Panc1 (cell line): ENCODE measurements around the gene CAVIN3. TPM values are rescaled to one million over a fixed set of nuclear protein-coding genes. Genes with fewer than 3 reads are reported as not detected.

Source experiments
- ATAC-seq: fragments of 200-7000 bp; cut with Tn5 transposase; 2 replicates; pipeline ENCODE4 v1.9.1; 2020; ENCODE audit warnings: mild to moderate bottlenecking, moderate library complexity
- BruUV-seq: library from RNA; stranded (reverse); fragments of 400-500 nt; replicated peaks from 2 replicates; lab custom pipeline; 2021; lab: Mats Ljungman, UMichigan
- CTCF ChIA-PET: fragments of 300-600 bp; sonication (Branson Sonifier 250); formaldehyde crosslinking; loops from one replicate; lab custom pipeline; 2022; ENCODE audit warnings: antibody characterized with exemption; lab: Charles Lee
- POLR2A ChIA-PET: fragments of 300-600 bp; sonication (Branson Sonifier 250); formaldehyde crosslinking; loops from one replicate; lab custom pipeline; 2022; ENCODE audit warnings: antibody characterized with exemption; lab: Charles Lee
- DNase-seq: peaks from one replicate; pipeline ENCODE4 v3.0.0-alpha.2; 2010; ENCODE audit warnings: low read depth, low spot score
- H3K27ac ChIP-seq: 2 replicates; pipeline ENCODE4 v1.5.1; 2011; ENCODE audit warnings: mild to moderate bottlenecking, low read length, inconsistent platforms
- H3K27me3 ChIP-seq: fragments of 200-500 bp; sonication (Bioruptor generic); 2 replicates; pipeline ENCODE4 v1.6.0; 2014; ENCODE audit warnings: low read length, inconsistent platforms; ENCODE audit not compliant: control insufficient read depth, insufficient read depth
- H3K36me3 ChIP-seq: fragments of 200-500 bp; sonication (Bioruptor generic); 2 replicates; pipeline ENCODE4 v1.5.1; 2014; ENCODE audit warnings: inconsistent platforms, mild to moderate bottlenecking, low read length, moderate library complexity; ENCODE audit not compliant: control insufficient read depth, insufficient read depth
- H3K4me1 ChIP-seq: 2 replicates; pipeline ENCODE4 v1.5.1; 2011; ENCODE audit warnings: inconsistent platforms, mild to moderate bottlenecking, low read length, moderate library complexity; ENCODE audit not compliant: control insufficient read depth, insufficient read depth
- H3K4me3 ChIP-seq, 2 experiments: 2 replicates each; pipeline ENCODE4 v1.5.1; 2011 to 2012; ENCODE audit warnings: low read depth in 2 of 2, low read length in 2 of 2, mild to moderate bottlenecking in 2 of 2, inconsistent platforms in 1 of 2, moderate library complexity in 1 of 2
- H3K9me3 ChIP-seq: fragments of 200-500 bp; sonication (Bioruptor generic); 2 replicates; pipeline ENCODE4 v1.5.1; 2014; ENCODE audit warnings: low read depth, mild to moderate bottlenecking, inconsistent platforms, low read length, moderate library complexity; ENCODE audit not compliant: control insufficient read depth, insufficient read depth
- POLR2AphosphoS5 ChIP-seq: IDR thresholded peaks from 2 replicates; pipeline ENCODE4 v1.6.1; 2012; ENCODE audit warnings: mild to moderate bottlenecking, low read depth, low read length, moderate library complexity
- SIN3A ChIP-seq: IDR thresholded peaks from 2 replicates; pipeline ENCODE4 v1.6.1; 2012; ENCODE audit warnings: low read depth, mild to moderate bottlenecking, low read length, moderate library complexity, borderline replicate concordance; ENCODE audit not compliant: insufficient read depth
- TCF7L2 ChIP-seq: IDR thresholded peaks from 2 replicates; pipeline ENCODE4 v1.6.1; 2011; ENCODE audit warnings: mild to moderate bottlenecking, low read depth, low read length, inconsistent platforms
- in situ Hi-C: cut with HindIII; loops from 2 replicates; pipeline ENCODE4 v1.10.0; 2016; ENCODE audit warnings: low sequenced_read_pairs, low pct_unique_long_range_greater_than_20kb
- intact Hi-C: fragments of 100-400 bp; cut with micrococcal nuclease; formaldehyde crosslinking; loops from one replicate; pipeline ENCODE4 v1.10.0; 2022; ENCODE audit not compliant: unreplicated experiment
- total RNA-seq: library from RNA; stranded (reverse); gene quantifications from one replicate; pipeline ENCODE4 v1.2.1, GENCODE V29; 2021; ENCODE audit not compliant: unreplicated experiment
- TF ChIP-seq, protein P1 (sequence below), 2 experiments: IDR thresholded peaks; 2 replicates each; pipeline ENCODE4 v1.6.1; 2011 to 2012; ENCODE audit warnings: low read depth in 2 of 2, control low read depth in 1 of 2, low read length in 1 of 2, mild to moderate bottlenecking in 1 of 2, moderate library complexity in 1 of 2; ENCODE audit not compliant: insufficient read depth in 1 of 2
- TF ChIP-seq, protein P2 (sequence below): fragments of 450-650 bp; IDR thresholded peaks from 2 replicates; pipeline ENCODE4 v1.5.1; 2017; ENCODE audit warnings: mild to moderate bottlenecking

Gene CAVIN3
- total RNA-seq, 1 experiment from 2014 or later, result 31.1 TPM

DNA sequence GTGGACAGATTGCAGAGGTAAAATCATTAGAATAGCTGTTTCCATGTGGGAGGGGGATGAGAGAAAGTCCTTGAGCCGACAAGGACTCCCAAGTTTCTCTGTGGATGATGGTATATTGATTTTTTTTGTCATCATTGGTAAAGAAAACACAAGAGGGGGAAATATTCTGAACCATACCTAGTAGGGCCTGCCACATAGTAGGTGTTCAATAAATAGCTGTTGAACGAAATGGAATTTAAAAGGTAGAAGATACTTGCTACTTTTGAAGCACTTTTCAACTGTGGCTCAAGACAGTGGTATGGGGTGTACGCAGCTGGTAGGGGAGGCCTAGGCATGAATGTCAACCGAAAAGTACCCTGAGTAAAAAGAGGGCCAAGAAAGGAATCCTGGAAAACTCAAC is 2.1 kb downstream of the CAVIN3 start:
- in situ Hi-C loops, result no loop called here
- CTCF ChIA-PET, result interaction anchor here (1.1 kb wide), 1 partner anchor 45 kb away, joined by 5 read pairs; no protein-coding TSS in a partner anchor
- intact Hi-C loops, result loop anchor here (10.0 kb wide), 1 partner anchor 1693 kb away; no protein-coding TSS in a partner anchor

DNA sequence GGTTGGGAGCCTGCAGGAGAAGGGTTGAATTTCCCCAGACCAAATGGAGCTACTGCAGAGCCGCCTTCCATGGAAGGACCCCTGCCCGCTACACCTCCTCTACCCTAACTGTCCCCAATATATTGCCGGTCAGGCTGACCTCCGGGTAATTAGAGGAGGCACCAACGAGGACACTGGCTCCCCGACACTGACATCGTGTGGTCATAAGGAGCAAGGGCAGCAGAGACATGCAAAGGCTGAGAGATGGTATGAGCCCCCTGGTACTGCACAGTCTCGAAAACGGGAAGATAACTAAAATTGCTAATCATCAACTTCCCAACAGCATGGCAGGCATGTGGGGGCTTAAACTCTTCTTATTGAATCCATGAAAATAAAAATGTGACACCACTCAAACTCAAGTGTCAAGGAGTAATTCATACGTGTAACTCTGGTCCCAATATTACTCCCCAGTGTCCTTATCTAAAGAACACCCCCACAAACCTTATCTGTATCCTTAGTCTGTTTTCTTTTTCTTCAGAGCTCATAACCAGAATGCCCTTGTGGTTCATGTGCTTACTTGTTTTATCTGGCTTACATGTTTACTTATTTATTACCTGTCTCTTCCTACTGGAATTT is 4.4 kb downstream of the CAVIN3 start:
- no TSS peak for BruUV-seq
- Histone ChIP-seq H3K9me3 (no peaks in the 10 kb centered on the region), H3K36me3 (no peaks in the 10 kb centered on the region), H3K4me3 (no peak overlapping the region), H3K27ac (no peak overlapping the region), H3K4me1 (peaks cover 2% of the 10 kb centered on the region), H3K27me3 (peaks cover 23% of the 10 kb centered on the region)
- in situ Hi-C loops (no loop called here), intact Hi-C loops (loop anchor here (1.0 to 10.0 kb wide), 3 partner anchors 65 to 1691 kb away; no protein-coding TSS in a partner anchor)
- DNase-seq (no peak), ATAC-seq (peak; percentile 57)
- ChIA-PET CTCF (interaction anchor here (1.4 kb wide), 1 partner anchor 65 kb away, joined by 7 read pairs; no protein-coding TSS in a partner anchor), POLR2A (no interaction called here)
- TF ChIP-seq, protein P1, sequence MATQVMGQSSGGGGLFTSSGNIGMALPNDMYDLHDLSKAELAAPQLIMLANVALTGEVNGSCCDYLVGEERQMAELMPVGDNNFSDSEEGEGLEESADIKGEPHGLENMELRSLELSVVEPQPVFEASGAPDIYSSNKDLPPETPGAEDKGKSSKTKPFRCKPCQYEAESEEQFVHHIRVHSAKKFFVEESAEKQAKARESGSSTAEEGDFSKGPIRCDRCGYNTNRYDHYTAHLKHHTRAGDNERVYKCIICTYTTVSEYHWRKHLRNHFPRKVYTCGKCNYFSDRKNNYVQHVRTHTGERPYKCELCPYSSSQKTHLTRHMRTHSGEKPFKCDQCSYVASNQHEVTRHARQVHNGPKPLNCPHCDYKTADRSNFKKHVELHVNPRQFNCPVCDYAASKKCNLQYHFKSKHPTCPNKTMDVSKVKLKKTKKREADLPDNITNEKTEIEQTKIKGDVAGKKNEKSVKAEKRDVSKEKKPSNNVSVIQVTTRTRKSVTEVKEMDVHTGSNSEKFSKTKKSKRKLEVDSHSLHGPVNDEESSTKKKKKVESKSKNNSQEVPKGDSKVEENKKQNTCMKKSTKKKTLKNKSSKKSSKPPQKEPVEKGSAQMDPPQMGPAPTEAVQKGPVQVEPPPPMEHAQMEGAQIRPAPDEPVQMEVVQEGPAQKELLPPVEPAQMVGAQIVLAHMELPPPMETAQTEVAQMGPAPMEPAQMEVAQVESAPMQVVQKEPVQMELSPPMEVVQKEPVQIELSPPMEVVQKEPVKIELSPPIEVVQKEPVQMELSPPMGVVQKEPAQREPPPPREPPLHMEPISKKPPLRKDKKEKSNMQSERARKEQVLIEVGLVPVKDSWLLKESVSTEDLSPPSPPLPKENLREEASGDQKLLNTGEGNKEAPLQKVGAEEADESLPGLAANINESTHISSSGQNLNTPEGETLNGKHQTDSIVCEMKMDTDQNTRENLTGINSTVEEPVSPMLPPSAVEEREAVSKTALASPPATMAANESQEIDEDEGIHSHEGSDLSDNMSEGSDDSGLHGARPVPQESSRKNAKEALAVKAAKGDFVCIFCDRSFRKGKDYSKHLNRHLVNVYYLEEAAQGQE (IDR thresholded peaks at IDR 0.05; ENCODE audit: insufficient read depth in 1 of 2, low read depth in 2 of 2, low read length in 1 of 2), result no peak
- TF ChIP-seq POLR2AphosphoS5, result no peak
- TF ChIP-seq, protein P2, sequence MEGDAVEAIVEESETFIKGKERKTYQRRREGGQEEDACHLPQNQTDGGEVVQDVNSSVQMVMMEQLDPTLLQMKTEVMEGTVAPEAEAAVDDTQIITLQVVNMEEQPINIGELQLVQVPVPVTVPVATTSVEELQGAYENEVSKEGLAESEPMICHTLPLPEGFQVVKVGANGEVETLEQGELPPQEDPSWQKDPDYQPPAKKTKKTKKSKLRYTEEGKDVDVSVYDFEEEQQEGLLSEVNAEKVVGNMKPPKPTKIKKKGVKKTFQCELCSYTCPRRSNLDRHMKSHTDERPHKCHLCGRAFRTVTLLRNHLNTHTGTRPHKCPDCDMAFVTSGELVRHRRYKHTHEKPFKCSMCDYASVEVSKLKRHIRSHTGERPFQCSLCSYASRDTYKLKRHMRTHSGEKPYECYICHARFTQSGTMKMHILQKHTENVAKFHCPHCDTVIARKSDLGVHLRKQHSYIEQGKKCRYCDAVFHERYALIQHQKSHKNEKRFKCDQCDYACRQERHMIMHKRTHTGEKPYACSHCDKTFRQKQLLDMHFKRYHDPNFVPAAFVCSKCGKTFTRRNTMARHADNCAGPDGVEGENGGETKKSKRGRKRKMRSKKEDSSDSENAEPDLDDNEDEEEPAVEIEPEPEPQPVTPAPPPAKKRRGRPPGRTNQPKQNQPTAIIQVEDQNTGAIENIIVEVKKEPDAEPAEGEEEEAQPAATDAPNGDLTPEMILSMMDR, result peak; percentile 98

More for the DNA sequence above, 2.1 kb downstream of the CAVIN3 start:
- POLR2A ChIA-PET, result interaction anchor here (1.2 kb wide), 1 partner anchor 19 kb away, joined by 3 read pairs; no protein-coding TSS in a partner anchor
- Histone ChIP-seq H3K4me3 (peak overlapping the region in 1 of 2 experiments; percentile 85; a peak in 2 of 4 replicates), H3K36me3 (no peaks in the 10 kb centered on the region), H3K4me1 (peaks cover 15% of the 10 kb centered on the region), H3K27me3 (peaks cover 17% of the 10 kb centered on the region), H3K27ac (peak overlapping the region; percentile 88), H3K9me3 (no peaks in the 10 kb centered on the region)
- ATAC-seq (no peak), DNase-seq (no peak)
- no TSS peak for BruUV-seq
- TF ChIP-seq, protein P2, result no peak
- TF ChIP-seq TCF7L2, result no peak
- TF ChIP-seq, protein P1 (IDR thresholded peaks at IDR 0.05; ENCODE audit: insufficient read depth in 1 of 2, low read depth in 2 of 2, low read length in 1 of 2), result no peak
- TF ChIP-seq SIN3A, result no peak
